ENCODE measurements around the gene ADNP.
"Not testable (repeated sequence)": the region's sequence is repeated elsewhere in the genome, so short reads cannot be mapped to it uniquely, and the experiment has no call there.

The ADNP gene

GRCh38 chr20:50931306-50932015 is at the start of gene ADNP:
Gene ADNP (minus strand): TSS chr20:50931437. CDS start chr20:50903996, 27,441 bp downstream.
- DNase-seq = peak; percentile 93

GRCh38 chr20:50980071-50980681 is 48.9 kb upstream of the ADNP start:
- no peak for DNase-seq

DNA sequence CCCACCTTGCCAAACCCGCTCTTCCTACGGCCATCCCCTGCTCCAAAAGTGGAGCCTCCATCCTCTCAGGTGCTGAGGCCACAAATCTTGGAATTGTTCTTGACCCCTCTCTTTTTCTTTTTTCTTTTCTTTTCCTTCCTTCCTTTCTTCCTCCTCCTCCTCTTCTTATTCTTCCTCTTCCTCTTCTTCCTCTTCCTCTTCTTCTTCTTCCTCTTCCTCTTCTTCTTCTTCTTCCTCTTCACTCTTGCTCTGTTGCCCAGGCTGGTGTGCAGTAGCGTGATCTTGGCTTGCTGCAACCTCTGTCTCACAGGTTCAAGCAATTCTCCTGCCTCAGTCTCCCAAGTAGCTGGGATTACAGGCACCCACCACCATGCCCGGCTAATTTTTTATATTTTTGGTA is 47.3 kb upstream of the ADNP start:
- DNase-seq = not testable (repeated sequence)

DNA sequence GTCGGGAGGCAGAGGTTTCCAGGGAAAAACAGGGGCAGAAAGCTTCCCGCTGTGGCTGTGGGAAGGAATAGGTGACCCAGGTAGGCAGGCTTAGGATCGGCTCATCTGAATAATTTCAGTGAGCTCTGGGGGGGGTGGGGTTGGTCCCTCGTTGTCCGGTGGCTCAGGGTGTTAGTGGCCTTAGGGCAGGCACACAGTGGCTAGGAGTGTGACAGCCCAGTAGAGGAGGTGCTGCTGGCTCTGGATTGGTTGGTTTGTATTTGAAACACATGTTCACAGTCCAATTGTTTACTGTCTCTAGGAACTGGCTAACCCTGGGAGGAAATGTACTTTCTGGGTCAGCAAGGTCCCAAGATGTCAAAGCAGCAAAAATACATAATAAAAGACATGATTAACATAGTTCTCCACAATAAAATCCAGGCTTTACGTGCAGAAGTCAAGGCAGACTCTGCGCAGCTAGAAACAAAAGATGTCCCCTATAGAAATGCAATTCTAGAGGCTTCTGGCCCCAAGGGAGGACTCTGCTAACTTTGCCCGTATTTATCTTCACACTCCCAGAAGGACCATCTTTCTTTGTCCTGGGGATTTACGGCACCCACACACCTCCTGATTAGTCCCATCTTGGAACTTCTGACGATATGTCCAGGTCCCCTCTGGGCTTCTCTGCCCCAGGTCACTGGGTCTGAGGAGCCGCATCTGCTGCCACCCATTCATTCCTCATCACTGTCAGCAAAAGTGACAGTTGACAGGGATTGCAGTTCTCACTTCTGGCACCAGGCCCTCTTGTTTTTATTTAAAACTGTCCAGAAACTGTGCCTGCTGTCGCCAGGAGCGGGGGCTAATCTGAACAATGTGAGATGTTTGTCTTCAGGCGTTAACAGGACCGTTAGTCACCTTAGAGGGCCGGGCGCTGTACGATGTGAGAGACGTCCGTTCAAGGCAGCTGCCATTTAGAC is 46.1 kb upstream of the ADNP start:
- no peak for DNase-seq

DNA sequence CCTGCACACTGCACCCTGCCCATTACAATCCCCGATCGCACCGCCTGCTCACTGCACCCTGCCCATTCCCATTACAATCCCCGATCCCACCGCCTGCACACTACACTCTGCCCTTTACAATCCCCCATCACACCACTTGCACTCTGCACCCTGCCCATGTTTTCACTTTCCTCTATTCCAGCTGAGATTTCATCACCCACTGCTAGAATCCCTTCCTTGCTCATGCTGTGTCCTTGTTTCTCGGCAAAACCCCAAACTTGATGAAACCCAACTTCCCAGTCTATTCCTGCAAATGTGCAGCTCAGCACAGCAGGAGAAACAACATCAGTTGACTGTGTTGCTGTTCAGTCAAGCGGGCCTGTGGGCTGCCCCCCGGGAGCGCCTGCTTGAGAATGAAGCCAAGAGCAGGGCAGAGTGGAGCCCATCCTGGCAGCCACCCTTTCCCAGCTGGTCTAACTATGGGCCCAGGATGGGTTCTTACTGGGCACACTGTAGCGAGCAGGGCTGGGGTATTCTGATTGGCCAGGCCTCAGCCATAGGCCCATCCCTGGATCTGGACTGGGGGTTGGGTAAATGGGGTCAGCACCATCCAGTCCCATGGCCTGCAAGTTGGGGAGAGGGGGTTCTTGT is 44.6 kb upstream of the ADNP start:
- no peak for DNase-seq

DNA sequence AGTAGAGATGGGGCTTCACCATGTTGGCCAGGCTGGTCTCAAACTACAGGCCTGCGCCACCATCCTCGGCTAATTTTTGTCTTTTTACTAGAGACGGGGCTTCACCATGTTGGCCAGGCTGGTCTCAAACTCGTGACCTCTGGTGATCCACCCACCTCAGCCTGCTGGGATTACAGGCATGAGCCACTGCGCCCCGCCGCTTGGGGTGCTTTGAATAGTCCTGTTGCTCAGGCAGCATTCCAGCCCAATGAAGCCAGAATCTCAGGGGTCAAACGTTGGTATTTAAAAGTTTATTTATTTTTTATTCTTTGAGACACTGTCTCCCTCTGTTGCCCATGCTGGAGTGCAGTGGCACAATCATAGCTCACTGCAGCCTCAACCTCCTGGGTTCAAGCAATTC is 38.7 kb upstream of the ADNP start:
- no peak for DNase-seq

DNA sequence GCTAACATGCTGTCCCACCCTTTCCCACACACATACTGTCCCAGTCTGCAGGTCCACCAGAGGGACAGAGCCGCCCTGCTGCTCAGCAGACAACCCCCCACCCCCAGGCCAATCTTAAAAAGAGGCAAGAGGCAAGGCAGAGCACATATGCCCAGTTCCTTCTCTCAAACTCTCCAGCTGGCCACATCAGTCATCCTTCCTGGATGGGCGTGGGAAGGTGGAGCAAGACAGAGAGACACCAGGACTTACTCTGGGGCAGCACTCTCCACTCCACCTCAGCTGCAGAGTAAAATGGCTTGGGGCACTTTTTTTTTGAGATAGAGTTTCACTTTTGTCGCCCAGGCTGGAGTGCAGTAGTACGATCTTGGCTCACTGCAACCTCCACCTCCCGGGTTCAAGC is 38.2 kb upstream of the ADNP start:
- no peak for DNase-seq

- no peak for DNase-seq
These were observed 37.1 kb upstream of the ADNP start for GRCh38 chr20:50968289-50968688.

DNA sequence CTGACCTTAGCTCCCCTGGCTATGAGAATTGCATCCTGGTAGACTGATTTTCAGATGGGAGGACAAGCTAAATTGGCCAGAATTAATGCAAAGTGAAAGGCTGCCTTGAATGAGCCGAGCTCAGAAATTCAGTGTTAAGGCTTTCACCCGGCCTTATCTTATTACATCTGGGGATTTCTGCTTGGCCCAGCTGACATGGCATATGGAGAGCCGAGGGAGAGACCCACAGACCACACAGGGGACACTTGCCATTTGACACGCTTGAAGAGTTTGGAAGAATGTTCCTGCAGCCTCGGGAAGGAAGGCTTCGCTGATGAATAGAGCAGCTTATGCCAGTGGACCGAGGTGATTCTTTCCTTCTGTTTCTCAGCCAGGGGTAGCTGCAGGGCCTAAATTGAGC is 36.3 kb upstream of the ADNP start:
- no peak for DNase-seq

- no peak for DNase-seq
These were observed 28.4 kb upstream of the ADNP start for GRCh38 chr20:50959543-50960126.

DNA sequence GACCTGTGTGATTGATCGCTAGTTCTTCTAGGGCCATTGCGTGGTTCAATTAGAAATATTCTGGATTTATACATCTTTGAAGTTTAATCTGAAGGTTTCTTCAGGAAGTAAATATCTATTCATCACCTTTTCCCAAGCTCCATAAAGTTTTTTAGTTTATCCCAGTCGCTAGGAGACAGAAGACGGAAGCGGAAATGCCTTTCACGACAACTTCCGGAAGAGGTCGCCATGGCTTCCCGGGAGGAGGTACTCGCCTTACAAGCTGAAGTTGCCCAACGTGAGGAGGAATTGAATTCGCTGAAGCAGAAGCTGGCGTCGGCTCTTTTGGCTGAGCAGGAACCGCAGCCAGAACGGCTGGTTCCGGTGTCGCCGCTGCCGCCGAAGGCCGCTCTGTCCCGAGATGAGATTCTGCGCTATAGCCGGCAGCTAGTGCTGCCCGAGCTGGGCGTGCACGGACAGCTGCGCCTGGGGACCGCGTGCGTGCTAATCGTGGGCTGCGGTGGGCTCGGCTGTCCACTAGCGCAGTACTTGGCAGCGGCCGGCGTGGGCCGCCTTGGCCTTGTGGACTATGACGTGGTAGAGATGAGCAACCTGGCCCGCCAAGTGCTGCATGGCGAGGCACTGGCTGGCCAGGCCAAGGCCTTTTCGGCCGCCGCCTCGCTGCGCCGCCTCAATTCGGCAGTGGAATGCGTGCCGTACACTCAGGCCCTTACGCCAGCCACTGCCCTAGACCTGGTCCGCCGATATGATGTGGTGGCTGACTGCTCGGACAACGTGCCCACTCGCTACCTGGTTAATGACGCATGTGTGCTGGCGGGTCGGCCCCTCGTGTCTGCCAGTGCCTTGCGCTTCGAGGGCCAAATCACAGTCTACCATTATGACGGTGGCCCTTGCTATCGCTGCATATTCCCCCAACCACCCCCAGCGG is 27.6 kb upstream of the ADNP start, which contains the start of gene MOCS3:
TSS of gene MOCS3 (plus strand) at position 204 of the 928 bp plus-strand sequence. CDS start at position 229, 25 bp downstream.
- peak; percentile 94 for DNase-seq

GRCh38 chr20:50957798-50958614 is 26.8 kb upstream of the ADNP start, which contains the start of gene DPM1:
Gene DPM1 (minus strand): TSS chr20:50958532. CDS start chr20:50958523, 9 bp downstream.
- DNase-seq = no peak

DNA sequence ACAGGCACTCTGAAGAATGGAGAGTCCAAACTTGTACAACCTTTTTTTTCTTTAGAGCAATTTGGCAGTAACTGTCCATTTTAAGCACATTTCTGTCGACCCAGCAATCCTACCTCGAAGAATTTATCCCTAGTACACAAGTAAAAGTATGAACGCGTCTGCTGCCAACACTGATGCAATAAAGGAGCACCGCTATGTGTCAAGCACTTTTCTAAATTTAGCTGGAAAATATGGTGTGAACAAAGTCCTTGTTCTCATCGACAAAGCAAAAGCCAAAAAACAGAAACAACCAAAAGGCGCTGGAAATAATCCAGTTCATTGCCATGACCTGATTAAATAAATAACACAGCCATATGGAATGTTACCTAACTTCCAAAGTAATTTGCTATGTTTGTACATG is 26.0 kb upstream of the ADNP start:
- DNase-seq = no peak

GRCh38 chr20:50953821-50954220 is 22.6 kb upstream of the ADNP start:
- no peak for DNase-seq

- no peak for DNase-seq
These were observed 22.0 kb upstream of the ADNP start for GRCh38 chr20:50953196-50953595.

GRCh38 chr20:50948132-50948785 is 17.0 kb upstream of the ADNP start:
- no peak for DNase-seq

GRCh38 chr20:50943069-50943468 is 11.8 kb upstream of the ADNP start:
- no peak for DNase-seq

DNA sequence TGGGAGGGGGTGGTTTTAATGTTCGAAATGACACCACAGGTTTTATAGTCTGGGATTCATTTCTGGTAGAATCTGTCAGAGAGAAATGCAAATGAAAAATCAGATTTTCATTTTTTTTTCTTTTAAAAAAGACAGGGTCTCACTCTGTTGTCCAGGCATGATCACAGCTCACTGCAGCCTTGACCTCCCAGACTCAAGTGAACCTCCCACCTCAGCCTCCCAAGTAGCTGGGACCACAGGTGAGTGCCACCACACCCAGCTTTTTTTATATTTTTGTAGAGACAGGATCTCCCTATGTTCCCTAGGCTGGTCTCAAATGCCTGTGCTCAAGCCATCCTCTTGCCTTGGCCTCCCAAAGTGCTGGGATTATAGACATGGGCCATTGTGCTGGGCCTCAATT is 2.4 kb upstream of the ADNP start:
- no peak for DNase-seq

- no peak for DNase-seq
These were observed 1.5 kb upstream of the ADNP start for GRCh38 chr20:50932691-50933280.

Measured in NCI-H526 treated with DMSO at 0.1 percent for 48 hours (cell line).